SK-N-SH (cell line): ENCODE measurements around the gene PPP1R13L. TPM values are rescaled to one million over a fixed set of nuclear protein-coding genes. Genes with fewer than 3 reads are reported as not detected.

Experiments used
- CTCF ChIA-PET: fragments of 300-600, 350-600 bp; formaldehyde crosslinking; extraction: SDS; loops from one replicate; lab custom pipeline; 2021; lab: Yijun Ruan, JAX
- POLR2A ChIA-PET: fragments of 350-600 bp; sonication (Branson Sonifier 250); formaldehyde crosslinking; extraction: SDS; loops from one replicate; lab custom pipeline; 2020; ENCODE audit warnings: antibody characterized with exemption, inconsistent platforms; lab: Yijun Ruan, JAX
- DNase-seq: peaks from one replicate; pipeline ENCODE4 v3.0.0; 2012
- H2AFZ ChIP-seq: fragments of 200-600 bp; sonication (generic); 2 replicates; pipeline ENCODE4 v1.8.1; 2016; ENCODE audit warnings: antibody characterized with exemption, mild to moderate bottlenecking, low read depth
- H3F3A ChIP-seq: fragments of 200-600 bp; sonication (generic); replicated peaks from 2 replicates; pipeline ENCODE3; 2016; ENCODE audit warnings: antibody characterized with exemption, mild to moderate bottlenecking; ENCODE audit not compliant: insufficient read depth
- H3K27ac ChIP-seq, 2 experiments: fragments of 200-500 bp in 1 of 2; fragments of 200-600 bp in 1 of 2; sonication (Bioruptor generic) in 1 of 2; sonication (generic), shearing (Covaris generic) in 1 of 2; 2 replicates each; pipeline versions ENCODE4 v1.5.1 to v1.6.1; 2014 to 2016; ENCODE audit warnings: low read depth in 2 of 2, inconsistent platforms in 1 of 2, low read length in 1 of 2, mild to moderate bottlenecking in 1 of 2, mixed read lengths in 1 of 2
- H3K27me3 ChIP-seq: fragments of 200-600 bp; sonication (generic), shearing (Covaris generic); 2 replicates; pipeline ENCODE4 v1.6.1; 2016; ENCODE audit warnings: mixed run types; ENCODE audit not compliant: insufficient read depth
- H3K36me3 ChIP-seq, 2 experiments: fragments of 200-500 bp in 1 of 2; fragments of 200-600 bp in 1 of 2; sonication (Bioruptor generic) in 1 of 2; sonication (generic) in 1 of 2; replicated peaks in 1 of 2; 2 replicates each; pipeline versions ENCODE3 to v1.5.1; 2014 to 2016; ENCODE audit warnings: low read length in 1 of 2, mild to moderate bottlenecking in 1 of 2; ENCODE audit not compliant: insufficient read depth in 2 of 2, control insufficient read depth in 1 of 2
- H3K4me1 ChIP-seq, 2 experiments: fragments of 200-500 bp in 1 of 2; fragments of 200-600 bp in 1 of 2; sonication (Bioruptor generic) in 1 of 2; sonication (generic), shearing (Covaris generic) in 1 of 2; 2 replicates each; pipeline versions ENCODE4 v1.5.1 to v1.6.1; 2014 to 2016; ENCODE audit warnings: low read depth in 1 of 2, low read length in 1 of 2, mixed run types in 1 of 2; ENCODE audit not compliant: insufficient read depth in 2 of 2, control insufficient read depth in 1 of 2
- H3K4me2 ChIP-seq: fragments of 200-600 bp; sonication (generic), shearing (Covaris generic); 2 replicates; pipeline ENCODE4 v1.6.1; 2017; ENCODE audit warnings: mixed run types
- H3K4me3 ChIP-seq, 2 experiments: fragments of 200-500 bp in 1 of 2; fragments of 200-600 bp in 1 of 2; sonication (Bioruptor generic) in 1 of 2; sonication (generic), shearing (Covaris generic) in 1 of 2; 2 replicates each; pipeline versions ENCODE4 v1.5.1 to v1.8.1; 2014 to 2016; ENCODE audit warnings: low read depth in 2 of 2, inconsistent platforms in 1 of 2, low read length in 1 of 2, mild to moderate bottlenecking in 1 of 2, mixed read lengths in 1 of 2, moderate library complexity in 1 of 2
- H3K79me2 ChIP-seq: fragments of 200-600 bp; sonication (generic); 2 replicates; pipeline ENCODE4 v1.8.1; 2017; ENCODE audit warnings: mild to moderate bottlenecking; ENCODE audit not compliant: insufficient read depth
- H3K9ac ChIP-seq: fragments of 200-600 bp; sonication (generic); 2 replicates; pipeline ENCODE4 v1.6.1; 2017; ENCODE audit warnings: mixed run types
- H3K9me2 ChIP-seq: fragments of 200-600 bp; sonication (generic); 2 replicates; pipeline ENCODE4 v1.6.1; 2017; ENCODE audit warnings: mixed run types
- H3K9me3 ChIP-seq: fragments of 200-600 bp; sonication (generic); 2 replicates; pipeline ENCODE4 v1.6.1; 2017; ENCODE audit warnings: mixed run types, mild to moderate bottlenecking, moderate library complexity
- H4K20me1 ChIP-seq: fragments of 200-600 bp; sonication (generic); 2 replicates; pipeline ENCODE4 v1.6.1; 2017; ENCODE audit warnings: mild to moderate bottlenecking, mixed run types; ENCODE audit not compliant: insufficient read depth
- EZH2phosphoT487 ChIP-seq: fragments of 200-600 bp; sonication (generic); IDR thresholded peaks from 2 replicates; pipeline ENCODE4 v1.6.1; 2017; ENCODE audit warnings: low read depth, mixed run types, mild to moderate bottlenecking, antibody characterized with exemption, moderate library complexity, borderline replicate concordance
- WGBS: methylation state at CpG from one replicate; pipeline ENCODE4 v1.1.6; 2017; ENCODE audit warnings: low lambda C conversion rate; 5-methylcytosine and 5-hydroxymethylcytosine counted together
- polyA plus RNA-seq, 3 experiments: library from polyadenylated mRNA; depleted of rRNA; stranded (reverse); fragments of >200 nt; gene quantifications; 2 replicates each; pipeline ENCODE4 v1.2.3, GENCODE V29; 2012
- small RNA-seq, 7 experiments: library from RNA; depleted of rRNA; stranded (forward); fragments of <200 nt; gene quantifications; one replicate each; pipeline ENCODE3, GENCODE V24; 2012
- TF ChIP-seq, protein P1 (sequence below): fragments of 150-350 bp; IDR thresholded peaks from 2 replicates; pipeline ENCODE4 v1.6.1; 2017; ENCODE audit warnings: antibody characterized with exemption, low read length, low read depth, borderline replicate concordance
- TF ChIP-seq, protein P2 (sequence below): IDR thresholded peaks from 2 replicates; pipeline ENCODE4 v1.4.0; 2012; ENCODE audit warnings: low read depth, borderline replicate concordance

The PPP1R13L gene
- polyA plus RNA-seq, 1 of the 3 experiments (the other 2 are of a cell fraction), result 18.0 TPM

DNA sequence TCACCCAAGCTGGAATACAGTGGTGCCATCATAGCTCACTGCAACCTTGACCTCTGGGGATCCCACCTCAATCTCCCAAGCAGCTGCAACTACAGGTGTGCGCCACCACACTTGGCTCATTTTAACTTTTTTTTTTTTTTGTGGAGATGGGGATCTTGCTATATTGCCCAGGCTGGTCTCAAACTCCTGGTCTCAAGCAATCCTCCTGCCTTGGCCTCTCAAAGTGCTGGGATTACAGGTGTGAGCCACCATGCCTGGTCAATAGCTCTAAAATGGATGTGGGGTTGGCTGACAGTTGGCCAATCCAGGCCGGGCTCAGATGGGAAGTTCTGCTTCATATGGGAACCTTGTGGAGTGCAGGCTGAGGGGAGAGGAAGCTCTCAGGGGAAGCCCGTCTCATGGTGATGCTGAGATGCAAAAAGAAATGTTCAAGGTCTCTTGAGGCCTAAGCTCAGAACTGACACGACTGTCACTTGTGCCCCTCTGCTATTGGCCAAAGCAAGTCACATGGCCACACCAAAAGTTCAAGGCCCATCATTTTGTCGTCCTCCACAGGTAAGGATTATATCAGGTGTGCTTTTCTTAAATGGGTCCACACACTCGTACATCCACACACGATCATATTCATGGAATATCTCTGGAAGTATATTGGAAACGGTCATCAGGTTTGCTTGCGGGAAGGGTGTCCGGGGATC, 71.1 kb downstream of the PPP1R13L start:
- H3F3A ChIP-seq, result peaks cover 5% of the 10 kb centered on the region
- POLR2A ChIA-PET, result no interaction called here
- no peaks in the 10 kb centered on the region for H3K36me3 ChIP-seq
- no peaks in the 10 kb centered on the region for H3K9me3 ChIP-seq
- TF ChIP-seq, protein P1, sequence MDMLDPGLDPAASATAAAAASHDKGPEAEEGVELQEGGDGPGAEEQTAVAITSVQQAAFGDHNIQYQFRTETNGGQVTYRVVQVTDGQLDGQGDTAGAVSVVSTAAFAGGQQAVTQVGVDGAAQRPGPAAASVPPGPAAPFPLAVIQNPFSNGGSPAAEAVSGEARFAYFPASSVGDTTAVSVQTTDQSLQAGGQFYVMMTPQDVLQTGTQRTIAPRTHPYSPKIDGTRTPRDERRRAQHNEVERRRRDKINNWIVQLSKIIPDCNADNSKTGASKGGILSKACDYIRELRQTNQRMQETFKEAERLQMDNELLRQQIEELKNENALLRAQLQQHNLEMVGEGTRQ, result no peak
- TF ChIP-seq, protein P2, sequence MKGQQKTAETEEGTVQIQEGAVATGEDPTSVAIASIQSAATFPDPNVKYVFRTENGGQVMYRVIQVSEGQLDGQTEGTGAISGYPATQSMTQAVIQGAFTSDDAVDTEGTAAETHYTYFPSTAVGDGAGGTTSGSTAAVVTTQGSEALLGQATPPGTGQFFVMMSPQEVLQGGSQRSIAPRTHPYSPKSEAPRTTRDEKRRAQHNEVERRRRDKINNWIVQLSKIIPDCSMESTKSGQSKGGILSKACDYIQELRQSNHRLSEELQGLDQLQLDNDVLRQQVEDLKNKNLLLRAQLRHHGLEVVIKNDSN, result peak; percentile 21; the same call in 1 of the 2 replicates
- DNase-seq, result no peak
- no peak overlapping the region for H3K4me2 ChIP-seq
- H3K4me1 ChIP-seq, result no peaks in the 10 kb centered on the region; a peak in 1 of 4 replicates
- 90% methylated on average over 10 of the region's 10 CpGs for WGBS
- no peak overlapping the region for H3K27ac ChIP-seq
- H3K9ac ChIP-seq, result no peak overlapping the region
- H4K20me1 ChIP-seq, result no peaks in the 10 kb centered on the region
- H2AFZ ChIP-seq, result no peak overlapping the region
- H3K4me3 ChIP-seq, result no peak overlapping the region
- no peaks in the 10 kb centered on the region for H3K79me2 ChIP-seq
- H3K9me2 ChIP-seq, result no peaks in the 10 kb centered on the region
- no peaks in the 10 kb centered on the region for H3K27me3 ChIP-seq
- CTCF ChIA-PET, result interaction anchor here (0.9 to 1.1 kb wide), 2 partner anchors 33 to 85 kb away, joined by 3 to 4 read pairs; no protein-coding TSS in a partner anchor

DNA sequence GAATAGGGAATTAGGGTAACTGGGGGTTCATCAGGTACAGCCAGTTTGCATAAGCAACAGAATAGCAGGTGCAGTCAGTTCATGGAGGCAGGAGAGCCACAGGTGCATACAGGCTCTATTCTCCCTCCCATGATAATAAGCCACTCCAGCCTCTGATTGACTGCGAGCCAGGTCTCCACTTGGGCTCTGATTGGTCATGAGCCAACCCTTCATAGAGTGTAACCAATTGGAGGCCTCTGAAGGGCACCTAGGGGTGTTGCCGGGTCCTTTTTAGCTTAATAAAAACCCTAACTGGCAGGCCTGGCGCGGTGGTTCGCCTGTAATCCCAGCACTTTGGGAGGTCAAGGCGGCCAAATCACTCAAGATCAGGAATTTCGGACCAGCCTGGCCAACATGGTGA, 73.5 kb downstream of the PPP1R13L start:
- Histone ChIP-seq H2AFZ (no peak overlapping the region), H3K9me2 (no peaks in the 10 kb centered on the region), H3K4me1 (peaks cover 0 to under 1% of the 10 kb centered on the region in 2 experiments; a peak in 1 of 4 replicates), H4K20me1 (no peaks in the 10 kb centered on the region), H3K79me2 (no peaks in the 10 kb centered on the region), H3K4me2 (no peak overlapping the region), H3F3A (peaks cover under 1% of the 10 kb centered on the region), H3K4me3 (no peak overlapping the region), H3K9ac (no peak overlapping the region), H3K27ac (no peak overlapping the region), H3K36me3 (no peaks in the 10 kb centered on the region), H3K27me3 (no peaks in the 10 kb centered on the region), H3K9me3 (no peaks in the 10 kb centered on the region)
- ChIA-PET CTCF (interaction anchor here (1.7 kb wide), 1 partner anchor 7 kb away, joined by 9 read pairs; no protein-coding TSS in a partner anchor), POLR2A (no interaction called here)
- no peak for DNase-seq
- 63% methylated on average over 7 of the region's 7 CpGs for WGBS
- TF ChIP-seq EZH2phosphoT487, result no peak

Small RNA genes within 50 kb of the gene (small RNA-seq; reads per million reads assigned to genes)
- gene MIR6088, result 0 to 1.6 (median 0) reads per million in 7 experiments

Other genes with a start within 250 kb of the PPP1R13L start
- gene NKPD1, start 244.1 kb downstream of the PPP1R13L start, polyA plus RNA-seq (2012; rRNA removed), result 0.06 and 0.12 TPM in 2 replicates
- gene TRAPPC6A, start 226.8 kb downstream of the PPP1R13L start, polyA plus RNA-seq (2012; rRNA removed), result 53.0 and 59.0 TPM in 2 replicates
- 3.0 and 3.7 TPM in 2 replicates for gene BLOC1S3, start 226.3 kb downstream of the PPP1R13L start, polyA plus RNA-seq (2012; rRNA removed)
- 0.02 TPM in 1 of 2 replicates, not detected in the other for gene EXOC3L2, start 159.7 kb downstream of the PPP1R13L start, polyA plus RNA-seq (2012; rRNA removed)
- gene MARK4, start 153.8 kb downstream of the PPP1R13L start, polyA plus RNA-seq (2012; rRNA removed), result 9.8 and 16.3 TPM in 2 replicates
- 0.05 TPM in 1 of 2 replicates, not detected in the other for gene CKM, start 82.2 kb downstream of the PPP1R13L start, polyA plus RNA-seq (2012; rRNA removed)
- 0.75 and 1.2 TPM in 2 replicates for gene KLC3, start 64.3 kb downstream of the PPP1R13L start, polyA plus RNA-seq (2012; rRNA removed)
- gene ERCC2, start 34.5 kb downstream of the PPP1R13L start, polyA plus RNA-seq (2012; rRNA removed), result 62.7 and 72.8 TPM in 2 replicates
- 11.0 and 11.9 TPM in 2 replicates for gene POLR1G, start 1.6 kb upstream of the PPP1R13L start, polyA plus RNA-seq (2012; rRNA removed)
- 93.1 and 95.3 TPM in 2 replicates for gene ERCC1, start 18.8 kb upstream of the PPP1R13L start, polyA plus RNA-seq (2012; rRNA removed)
- gene FOSB, start 62.9 kb upstream of the PPP1R13L start, polyA plus RNA-seq (2012; rRNA removed), result 38.4 and 78.2 TPM in 2 replicates
- gene RTN2, start 92.0 kb upstream of the PPP1R13L start, polyA plus RNA-seq (2012; rRNA removed), result 6.8 and 7.0 TPM in 2 replicates
- gene PPM1N, start 93.4 kb upstream of the PPP1R13L start, polyA plus RNA-seq (2012; rRNA removed), result 10.3 and 10.9 TPM in 2 replicates
- gene VASP, start 102.4 kb upstream of the PPP1R13L start, polyA plus RNA-seq (2012; rRNA removed), result 31.6 and 37.8 TPM in 2 replicates
- 10.0 and 11.1 TPM in 2 replicates for gene OPA3, start 179.7 kb upstream of the PPP1R13L start, polyA plus RNA-seq (2012; rRNA removed)
- gene GPR4, start 197.1 kb upstream of the PPP1R13L start, polyA plus RNA-seq (2012; rRNA removed), result 0.29 and 0.69 TPM in 2 replicates
- 10.3 and 12.4 TPM in 2 replicates for gene EML2, start 234.3 kb upstream of the PPP1R13L start, polyA plus RNA-seq (2012; rRNA removed)